Measurements from ENCODE around the gene DNMT3A.

Gene DNMT3A

DNA sequence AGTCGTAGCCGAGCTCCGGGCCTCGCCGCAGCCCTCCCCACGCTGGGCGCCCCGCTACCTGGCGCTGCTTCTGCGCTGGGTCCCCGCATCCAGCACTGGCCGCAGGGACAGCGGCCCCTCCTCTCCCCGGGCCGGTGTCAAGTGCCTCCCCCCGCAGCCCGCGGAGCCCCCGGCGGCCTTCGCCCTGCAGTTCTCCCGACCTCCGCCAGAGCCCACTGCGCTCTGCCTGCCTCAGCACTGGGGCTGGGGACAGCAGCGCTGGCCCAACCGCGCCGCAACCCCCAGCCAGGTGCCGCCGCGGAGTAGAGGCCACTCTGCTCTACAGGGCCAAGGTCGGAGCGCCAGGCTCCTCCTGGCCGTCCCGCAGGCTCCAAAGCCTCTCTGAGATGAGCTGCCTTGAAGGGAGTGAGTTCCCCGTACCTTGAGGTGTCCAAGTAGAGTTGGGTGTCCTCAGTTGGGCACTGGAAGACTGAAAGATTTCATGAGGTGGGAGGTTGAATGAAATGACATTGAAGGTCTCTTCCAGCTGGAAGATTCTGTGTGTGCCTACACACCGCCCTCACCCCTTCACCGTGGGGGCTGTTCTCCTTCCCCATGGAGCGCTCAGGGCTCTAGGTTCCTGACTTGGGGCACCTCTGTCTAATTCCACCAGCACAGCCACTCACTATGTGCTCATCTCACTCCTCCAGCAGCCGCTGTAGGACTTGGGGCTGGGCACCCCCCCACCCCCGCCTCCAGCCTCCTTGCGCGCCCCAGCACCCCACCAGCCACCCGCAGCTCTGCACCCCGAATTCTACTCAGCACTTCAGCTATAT, 854 bp upstream of the DNMT3A start:
- peak; percentile 22 to 75 for DNase-seq

DNA sequence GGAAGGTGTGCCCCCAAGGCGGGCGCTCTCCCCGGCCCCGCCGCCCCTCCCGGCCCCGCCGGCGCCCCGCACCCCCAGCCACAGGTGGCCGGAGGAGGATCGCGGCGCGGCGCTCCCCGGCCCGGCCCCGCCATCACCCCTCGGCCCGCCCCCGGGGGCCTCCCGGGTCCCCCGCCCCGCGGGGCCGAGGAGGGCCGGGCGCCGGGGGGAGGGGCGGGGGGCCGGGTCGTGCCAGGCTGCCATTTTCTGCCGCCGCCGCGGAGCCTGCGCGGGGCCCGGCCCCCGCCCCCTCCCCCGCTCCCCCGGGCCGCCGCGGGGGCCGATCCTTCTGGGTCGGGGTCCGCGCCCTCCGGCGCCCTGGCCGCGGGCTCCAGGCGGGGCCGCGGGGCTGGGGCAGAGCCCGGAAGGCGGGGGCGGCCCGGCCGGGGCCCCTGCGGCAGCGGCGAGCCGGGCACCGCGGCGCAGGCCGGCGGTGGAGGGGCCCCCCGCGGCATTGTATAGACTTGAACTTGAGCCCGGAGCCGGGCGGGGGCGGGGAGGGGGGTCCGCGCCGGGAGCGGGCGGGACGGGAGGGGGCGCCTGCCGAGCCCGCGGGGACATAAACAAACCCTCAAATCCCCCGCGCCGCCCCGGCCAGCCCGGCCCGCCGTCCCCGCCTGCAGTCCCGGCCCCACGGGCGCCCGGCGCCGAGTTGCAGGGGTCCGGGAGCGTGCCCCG, 556 bp downstream of the DNMT3A start:
- peak in 1 of 2 experiments; percentile 37 for DNase-seq

DNA sequence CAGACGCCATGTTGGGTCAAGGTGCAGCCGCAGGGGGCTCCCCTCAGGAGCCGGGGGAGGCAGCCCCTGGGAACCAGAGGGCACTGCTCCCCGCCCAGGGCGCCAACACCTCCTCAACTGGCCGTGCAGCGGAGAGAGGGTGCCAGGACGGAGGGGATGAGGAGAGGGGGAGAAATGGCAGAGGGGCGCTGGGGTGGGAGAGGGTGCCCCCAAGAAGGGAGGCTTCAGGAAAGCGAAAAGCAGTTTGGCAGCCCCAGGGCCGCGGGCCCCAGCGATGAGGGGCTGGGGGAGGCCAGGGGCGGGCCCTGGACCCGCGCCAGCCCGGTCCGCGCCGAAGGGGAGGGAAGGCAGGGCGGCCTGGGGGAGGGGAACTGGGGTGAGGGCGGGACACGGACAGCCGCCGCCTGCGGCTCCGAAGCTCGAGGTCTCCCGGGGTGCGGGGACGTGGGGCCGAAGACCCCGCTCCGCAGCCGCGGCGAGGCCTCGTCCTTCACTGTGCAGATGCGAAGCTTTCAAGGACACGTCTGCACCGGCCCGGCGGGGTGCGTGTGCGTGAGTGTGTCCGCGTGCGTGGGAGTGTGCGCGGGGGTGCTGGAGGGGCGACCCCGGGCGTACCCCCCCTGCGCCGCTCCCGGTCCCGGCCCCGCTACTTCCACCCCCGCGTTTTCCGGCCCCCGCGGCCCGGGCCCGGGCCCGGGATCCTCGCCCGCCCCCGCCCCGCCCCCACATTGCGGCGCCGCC, 1.4 kb downstream of the DNMT3A start:
- peak in 1 of 2 experiments; percentile 35 for DNase-seq

GRCh38 chr2:25339791-25340180, 1.9 kb downstream of the DNMT3A start:
- DNase-seq = peak; percentile 24 to 68

GRCh38 chr2:25339211-25339674, 2.5 kb downstream of the DNMT3A start:
- peak in 1 of 2 experiments; percentile 45 for DNase-seq

DNA sequence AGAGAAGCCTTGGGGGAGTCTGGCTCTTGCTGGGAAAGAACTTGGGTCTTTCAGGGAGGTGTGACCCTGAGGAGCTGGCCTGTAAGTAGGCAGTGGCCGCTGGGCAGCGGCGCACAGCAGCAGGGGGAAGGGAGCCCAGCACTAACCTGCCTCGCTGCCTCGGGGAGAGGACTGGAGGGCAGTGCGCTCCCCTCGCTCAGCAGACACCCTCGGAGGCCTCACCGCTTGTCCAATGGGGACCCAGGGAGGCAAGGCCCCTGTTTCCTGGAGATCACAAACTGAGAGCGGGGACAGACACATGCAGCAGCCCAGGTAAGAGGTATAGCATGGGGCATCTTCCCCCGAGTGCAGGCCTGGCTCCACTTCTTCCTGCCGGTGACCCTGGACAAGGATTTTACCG, 3.3 kb downstream of the DNMT3A start:
- no peak for DNase-seq

GRCh38 chr2:25337891-25338290, 3.8 kb downstream of the DNMT3A start:
- no peak for DNase-seq

GRCh38 chr2:25337276-25337675, 4.4 kb downstream of the DNMT3A start:
- no peak for DNase-seq

- no peak for DNase-seq
Measured at GRCh38 chr2:25336383-25336841, 5.3 kb downstream of the DNMT3A start.

GRCh38 chr2:25335971-25336370, 5.8 kb downstream of the DNMT3A start:
- DNase-seq = peak in 1 of 2 experiments; percentile 45

DNA sequence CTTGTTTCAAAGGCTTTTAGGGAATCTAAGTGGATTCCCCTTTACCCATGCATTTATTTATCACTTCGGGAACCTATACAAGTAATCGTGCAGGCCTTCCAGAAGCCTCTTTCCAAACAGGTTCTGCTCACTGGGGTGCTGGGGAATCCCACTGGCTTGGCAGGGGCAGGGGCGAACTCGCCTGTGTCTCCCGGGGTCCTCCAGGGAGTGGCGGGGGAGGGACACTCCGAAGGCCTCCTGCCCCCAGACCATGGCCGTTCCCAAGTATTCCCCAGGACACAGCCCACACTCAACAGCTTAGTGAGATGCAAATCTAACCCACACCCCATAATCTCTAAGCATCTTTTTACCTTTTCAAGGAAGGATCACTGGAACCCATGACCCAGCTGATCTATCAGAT, 6.5 kb downstream of the DNMT3A start:
- DNase-seq = no peak

GRCh38 chr2:25334482-25334881, 7.2 kb downstream of the DNMT3A start:
- DNase-seq = no peak

GRCh38 chr2:25333981-25334380, 7.7 kb downstream of the DNMT3A start:
- DNase-seq = no peak

- DNase-seq = no peak
Measured at GRCh38 chr2:25332571-25332970, 9.2 kb downstream of the DNMT3A start.

GRCh38 chr2:25331686-25332365, 9.9 kb downstream of the DNMT3A start:
- DNase-seq = no peak

DNA sequence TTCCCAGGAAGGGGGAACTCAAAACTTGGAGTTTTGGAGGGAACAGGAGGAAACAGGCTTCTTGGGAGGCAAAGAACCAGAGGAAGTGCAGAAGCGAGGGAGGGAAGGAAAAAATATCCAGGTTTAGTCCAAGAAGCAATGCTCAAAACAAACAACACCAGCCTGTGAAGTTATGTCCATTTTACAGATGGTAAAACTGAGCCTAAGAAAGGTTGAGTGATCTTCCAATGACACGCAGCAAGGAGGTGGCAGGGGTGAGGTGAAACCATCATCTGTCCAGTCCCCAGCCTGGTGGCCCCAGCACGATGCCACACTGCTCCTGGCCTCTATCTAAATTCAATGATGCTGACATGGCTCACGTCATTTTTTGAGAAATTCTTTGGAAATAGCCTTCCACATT, 10.8 kb downstream of the DNMT3A start:
- DNase-seq = no peak

DNA sequence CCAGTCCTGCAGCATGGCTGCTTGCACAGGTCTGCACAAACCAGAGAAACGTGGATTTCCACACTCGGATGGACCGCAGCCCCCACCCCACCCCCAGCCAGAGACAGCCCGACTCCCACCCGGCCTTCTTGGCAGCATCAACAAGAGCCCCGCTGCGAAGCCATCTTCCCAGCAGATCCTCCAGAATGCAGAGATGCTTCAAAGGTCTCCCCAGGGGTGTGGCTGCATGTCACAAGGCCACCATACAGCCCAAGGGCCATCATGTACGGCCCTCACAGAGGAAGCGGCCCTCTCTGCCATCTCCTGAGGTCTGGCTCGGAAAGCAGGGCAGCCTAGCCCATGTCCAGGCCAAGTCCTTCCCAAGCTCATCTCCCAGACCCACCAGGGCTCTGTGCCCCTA, 11.5 kb downstream of the DNMT3A start:
- no peak for DNase-seq

GRCh38 chr2:25328152-25329085, 13.3 kb downstream of the DNMT3A start:
- DNase-seq = no peak

DNA sequence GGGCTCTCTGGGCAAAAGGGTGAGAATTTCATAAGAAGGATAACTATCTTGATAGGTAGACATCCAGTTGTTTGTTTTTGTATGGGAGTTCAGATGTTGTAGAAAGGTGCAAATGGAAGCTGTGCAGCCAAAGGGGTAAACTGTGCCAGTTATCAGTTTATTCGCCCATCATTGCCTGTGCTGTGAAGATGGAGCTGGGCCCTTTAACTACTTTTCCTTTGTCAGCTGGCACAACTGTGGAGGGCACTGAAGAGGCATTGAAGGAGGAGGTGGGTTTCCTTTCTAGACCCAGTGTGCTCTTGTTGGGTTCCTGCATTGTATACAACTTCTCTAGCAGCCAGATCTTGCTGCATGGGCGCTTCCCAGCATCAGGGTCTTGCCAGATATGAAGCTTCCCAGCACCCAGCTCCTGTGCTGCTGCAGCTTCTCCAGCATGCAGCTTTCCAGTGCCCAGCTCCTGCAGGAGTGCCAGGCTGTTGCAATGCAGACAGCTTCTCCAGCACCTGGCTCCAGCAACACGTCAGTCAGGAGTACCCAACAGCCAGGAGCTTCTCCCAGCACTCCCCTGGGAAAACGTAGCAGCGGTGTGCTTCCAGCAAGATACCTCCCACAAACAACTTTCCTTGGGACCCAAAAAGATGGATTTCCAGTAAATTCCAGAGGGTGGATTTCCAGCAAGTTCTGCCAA, 15.3 kb downstream of the DNMT3A start:
- no peak for DNase-seq

GRCh38 chr2:25324905-25325592, 16.7 kb downstream of the DNMT3A start:
- no peak for DNase-seq
